ENCODE data around the gene GRIK2.

GRCh38 chr6:101595276-101595675 is 201.8 kb downstream of the GRIK2 start:
- TF ChIP-seq, protein P1, sequence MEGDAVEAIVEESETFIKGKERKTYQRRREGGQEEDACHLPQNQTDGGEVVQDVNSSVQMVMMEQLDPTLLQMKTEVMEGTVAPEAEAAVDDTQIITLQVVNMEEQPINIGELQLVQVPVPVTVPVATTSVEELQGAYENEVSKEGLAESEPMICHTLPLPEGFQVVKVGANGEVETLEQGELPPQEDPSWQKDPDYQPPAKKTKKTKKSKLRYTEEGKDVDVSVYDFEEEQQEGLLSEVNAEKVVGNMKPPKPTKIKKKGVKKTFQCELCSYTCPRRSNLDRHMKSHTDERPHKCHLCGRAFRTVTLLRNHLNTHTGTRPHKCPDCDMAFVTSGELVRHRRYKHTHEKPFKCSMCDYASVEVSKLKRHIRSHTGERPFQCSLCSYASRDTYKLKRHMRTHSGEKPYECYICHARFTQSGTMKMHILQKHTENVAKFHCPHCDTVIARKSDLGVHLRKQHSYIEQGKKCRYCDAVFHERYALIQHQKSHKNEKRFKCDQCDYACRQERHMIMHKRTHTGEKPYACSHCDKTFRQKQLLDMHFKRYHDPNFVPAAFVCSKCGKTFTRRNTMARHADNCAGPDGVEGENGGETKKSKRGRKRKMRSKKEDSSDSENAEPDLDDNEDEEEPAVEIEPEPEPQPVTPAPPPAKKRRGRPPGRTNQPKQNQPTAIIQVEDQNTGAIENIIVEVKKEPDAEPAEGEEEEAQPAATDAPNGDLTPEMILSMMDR (conservative IDR thresholded peaks at IDR 0.05; ENCODE audit: low read depth, low read length): no peak
- no peak for TF ChIP-seq EZH2 (IDR thresholded peaks at IDR 0.05; ENCODE audit: low read length, unreplicated experiment)
- TF ChIP-seq EZH2phosphoT487 (IDR thresholded peaks at IDR 0.05; ENCODE audit: borderline replicate concordance, low read length): no peak
